ENCODE results near the gene RNASEH2A. TPM values are rescaled to one million over a fixed set of nuclear protein-coding genes. Genes with fewer than 3 reads are reported as not detected.
A peak's percentile ranks its signal among the peaks of the same experiment; 100 is the strongest.

The RNASEH2A gene
- total RNA-seq, 1 donor from 2014 or later = 37.4 TPM

DNA sequence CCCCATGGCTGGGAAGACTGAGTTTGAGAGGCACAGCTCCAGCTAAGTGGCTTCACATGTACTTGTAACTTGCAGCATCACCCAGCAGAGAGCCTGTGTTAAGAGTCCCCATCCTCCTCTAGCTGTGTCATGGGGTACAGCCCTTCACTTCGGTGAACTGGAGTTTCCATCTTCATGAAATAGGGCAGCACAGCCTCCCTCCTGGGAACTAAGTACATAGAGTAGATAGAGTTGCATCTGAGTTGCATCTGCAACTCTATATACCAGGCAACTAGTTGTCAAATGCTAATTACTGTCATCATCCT lies 6.0 kb upstream of the RNASEH2A start:
- peaks cover 3% of the 10 kb centered on the region for H3K27me3 Mint-ChIP-seq
- peaks cover 6% of the 10 kb centered on the region for H3K36me3 Mint-ChIP-seq (ENCODE audit: insufficient read depth)
- peaks cover 14% of the 10 kb centered on the region for H3K4me1 Mint-ChIP-seq (ENCODE audit: low read depth)
- H3K4me3 Mint-ChIP-seq (ENCODE audit: low read depth) = peak overlapping the region; percentile 92
- H3K27ac Mint-ChIP-seq = no peak overlapping the region
- TF ChIP-seq, protein P1, sequence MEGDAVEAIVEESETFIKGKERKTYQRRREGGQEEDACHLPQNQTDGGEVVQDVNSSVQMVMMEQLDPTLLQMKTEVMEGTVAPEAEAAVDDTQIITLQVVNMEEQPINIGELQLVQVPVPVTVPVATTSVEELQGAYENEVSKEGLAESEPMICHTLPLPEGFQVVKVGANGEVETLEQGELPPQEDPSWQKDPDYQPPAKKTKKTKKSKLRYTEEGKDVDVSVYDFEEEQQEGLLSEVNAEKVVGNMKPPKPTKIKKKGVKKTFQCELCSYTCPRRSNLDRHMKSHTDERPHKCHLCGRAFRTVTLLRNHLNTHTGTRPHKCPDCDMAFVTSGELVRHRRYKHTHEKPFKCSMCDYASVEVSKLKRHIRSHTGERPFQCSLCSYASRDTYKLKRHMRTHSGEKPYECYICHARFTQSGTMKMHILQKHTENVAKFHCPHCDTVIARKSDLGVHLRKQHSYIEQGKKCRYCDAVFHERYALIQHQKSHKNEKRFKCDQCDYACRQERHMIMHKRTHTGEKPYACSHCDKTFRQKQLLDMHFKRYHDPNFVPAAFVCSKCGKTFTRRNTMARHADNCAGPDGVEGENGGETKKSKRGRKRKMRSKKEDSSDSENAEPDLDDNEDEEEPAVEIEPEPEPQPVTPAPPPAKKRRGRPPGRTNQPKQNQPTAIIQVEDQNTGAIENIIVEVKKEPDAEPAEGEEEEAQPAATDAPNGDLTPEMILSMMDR (IDR thresholded peaks at IDR 0.05; ENCODE audit: unreplicated experiment) = no peak
- DNase-seq (ENCODE audit: low spot score, unreplicated experiment) = no peak
- no peaks in the 10 kb centered on the region for H3K9me3 Mint-ChIP-seq (ENCODE audit: low read depth)

DNA sequence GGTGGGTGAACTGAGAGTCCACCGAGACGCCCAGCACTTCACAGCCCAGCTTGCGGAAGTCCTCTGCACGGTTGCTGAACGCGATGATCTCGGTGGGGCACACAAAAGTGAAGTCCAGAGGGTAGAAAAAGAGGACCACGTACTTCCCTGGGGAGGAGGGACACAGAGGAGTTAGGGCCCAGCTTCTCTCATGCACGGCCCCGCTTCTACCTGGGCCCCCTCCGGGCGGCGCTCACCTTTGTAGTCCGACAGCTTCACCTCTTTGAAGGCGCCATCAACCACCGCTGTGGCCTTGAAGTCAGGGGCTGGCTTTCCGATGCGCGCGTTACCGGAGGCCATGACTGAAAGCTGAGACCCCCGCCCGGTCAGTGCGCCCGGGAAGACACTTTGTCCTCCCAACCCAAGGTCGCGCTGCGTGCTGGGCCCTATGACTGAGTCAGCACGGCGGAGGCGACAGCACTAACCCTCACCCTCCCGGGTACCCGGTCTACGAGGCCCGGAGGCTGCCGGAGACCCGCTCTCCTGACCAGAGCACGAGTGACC lies 5.4 kb upstream of the RNASEH2A start:
- Mint-ChIP-seq H3K27me3 (peaks cover 3% of the 10 kb centered on the region), H3K4me1 (ENCODE audit: low read depth) (peaks cover 15% of the 10 kb centered on the region), H3K27ac (peak overlapping the region; percentile 94), H3K9me3 (ENCODE audit: low read depth) (no peaks in the 10 kb centered on the region), H3K36me3 (ENCODE audit: insufficient read depth) (peaks cover 6% of the 10 kb centered on the region), H3K4me3 (ENCODE audit: low read depth) (peak overlapping the region; percentile 92)
- TF ChIP-seq, protein P1 (IDR thresholded peaks at IDR 0.05; ENCODE audit: unreplicated experiment) = no peak
- no peak for DNase-seq (ENCODE audit: low spot score, unreplicated experiment)

DNA sequence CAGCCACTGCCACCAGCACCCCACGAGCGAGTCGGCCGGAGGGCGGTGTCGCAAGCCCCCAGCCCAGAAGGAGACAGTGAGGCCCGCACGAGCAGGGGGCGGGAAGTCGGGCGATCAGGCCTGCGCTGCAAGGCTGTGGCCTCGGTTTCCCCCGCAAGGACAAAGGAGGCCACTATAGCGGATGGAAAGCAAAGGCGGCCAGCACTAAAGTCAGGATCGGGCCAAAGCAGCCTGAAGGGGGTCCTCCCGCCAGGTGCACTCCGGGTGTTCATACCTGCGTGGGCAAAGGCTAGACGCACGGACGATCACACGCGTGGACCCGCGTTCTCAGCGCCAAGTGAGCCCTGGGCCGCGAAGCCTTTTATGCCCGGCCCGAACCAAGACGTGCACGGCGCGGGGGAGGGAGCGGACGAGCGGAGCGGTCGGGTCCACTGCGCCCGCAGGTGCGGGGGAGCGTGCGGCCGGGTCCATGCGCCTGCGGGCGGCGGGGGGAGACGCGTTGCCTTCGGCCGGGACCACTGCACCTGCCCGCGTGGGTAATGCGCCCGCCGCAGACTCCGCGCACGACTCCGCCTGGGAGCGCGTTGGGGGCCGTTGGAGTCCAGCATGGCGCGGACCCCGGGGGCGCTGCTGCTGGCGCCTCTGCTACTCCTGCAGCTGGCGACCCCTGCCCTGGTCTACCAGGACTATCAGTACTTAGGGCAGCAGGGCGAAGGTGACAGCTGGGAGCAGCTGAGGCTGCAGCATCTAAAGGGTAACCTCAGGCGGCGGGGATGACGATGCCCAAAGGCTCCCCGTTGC lies 4.7 kb upstream of the RNASEH2A start, which contains the start of the genes PRDX2 and THSD8:
TSS of gene PRDX2 (minus strand) at position 335 of the 801 bp plus-strand sequence. CDS start 539 bp downstream, outside the sequence.
TSS of gene THSD8 (plus strand) at position 604 of the 801 bp plus-strand sequence. CDS start at position 607, 3 bp downstream.
- peak; percentile 84 for DNase-seq (ENCODE audit: low spot score, unreplicated experiment)
- Mint-ChIP-seq H3K27me3 (peaks cover 3% of the 10 kb centered on the region), H3K36me3 (ENCODE audit: insufficient read depth) (peaks cover 4% of the 10 kb centered on the region), H3K27ac (peak within 1 kb of the TSS; percentile 94), H3K4me3 (ENCODE audit: low read depth) (peak within 1 kb of the TSS; percentile 92), H3K9me3 (ENCODE audit: low read depth) (no peaks in the 10 kb centered on the region), H3K4me1 (ENCODE audit: low read depth) (peaks cover 20% of the 10 kb centered on the region)
- TF ChIP-seq, protein P1 (IDR thresholded peaks at IDR 0.05; ENCODE audit: unreplicated experiment) = no peak

DNA sequence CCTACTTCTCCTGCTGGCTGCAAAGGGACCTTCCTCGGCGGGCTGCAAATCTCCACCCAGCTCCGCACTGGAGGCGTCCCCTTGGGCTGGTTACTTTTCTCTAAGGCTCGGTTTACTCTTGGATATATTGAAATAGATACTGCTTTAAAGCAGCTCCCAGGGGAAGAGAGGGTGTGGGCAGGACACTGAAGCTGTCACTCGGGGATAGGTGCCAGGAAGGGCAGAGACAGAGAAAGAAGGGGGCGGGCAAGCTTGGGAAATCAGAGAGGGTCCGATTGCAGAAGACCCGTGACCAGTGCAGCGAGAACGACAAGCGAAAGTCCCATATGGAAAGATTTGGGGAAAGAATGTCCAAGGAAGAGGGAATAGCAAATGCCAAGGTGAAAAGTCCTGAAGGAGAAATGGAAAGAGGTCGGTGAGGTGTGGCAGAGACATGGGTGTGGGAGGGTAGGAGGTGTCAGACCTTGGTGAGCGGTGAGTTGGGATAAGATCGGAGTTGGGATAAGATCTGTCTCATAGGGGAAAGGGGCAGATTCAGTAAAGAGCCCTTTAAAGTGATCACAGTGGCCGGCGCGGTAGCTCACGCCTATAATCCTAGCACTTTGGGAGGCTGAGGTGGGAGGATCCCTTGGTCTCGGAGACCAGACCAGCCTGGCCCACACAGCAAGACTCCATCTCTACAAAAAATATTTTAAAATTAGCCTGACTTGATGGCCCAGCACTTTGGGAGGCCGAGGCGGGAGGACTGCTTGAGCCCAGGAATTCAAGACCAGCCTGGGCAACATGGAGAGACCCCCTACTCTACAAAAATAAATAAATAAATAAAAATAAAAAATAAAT lies 3.9 kb upstream of the RNASEH2A start:
- no peaks in the 10 kb centered on the region for H3K9me3 Mint-ChIP-seq (ENCODE audit: low read depth)
- peak overlapping the region; percentile 33 for H3K27ac Mint-ChIP-seq
- peaks cover 3% of the 10 kb centered on the region for H3K27me3 Mint-ChIP-seq
- peaks cover 25% of the 10 kb centered on the region for H3K4me1 Mint-ChIP-seq (ENCODE audit: low read depth)
- no peak for DNase-seq (ENCODE audit: low spot score, unreplicated experiment)
- peaks cover 4% of the 10 kb centered on the region for H3K36me3 Mint-ChIP-seq (ENCODE audit: insufficient read depth)
- TF ChIP-seq, protein P1 (IDR thresholded peaks at IDR 0.05; ENCODE audit: unreplicated experiment) = no peak
- peak overlapping the region; percentile 92 for H3K4me3 Mint-ChIP-seq (ENCODE audit: low read depth)

DNA sequence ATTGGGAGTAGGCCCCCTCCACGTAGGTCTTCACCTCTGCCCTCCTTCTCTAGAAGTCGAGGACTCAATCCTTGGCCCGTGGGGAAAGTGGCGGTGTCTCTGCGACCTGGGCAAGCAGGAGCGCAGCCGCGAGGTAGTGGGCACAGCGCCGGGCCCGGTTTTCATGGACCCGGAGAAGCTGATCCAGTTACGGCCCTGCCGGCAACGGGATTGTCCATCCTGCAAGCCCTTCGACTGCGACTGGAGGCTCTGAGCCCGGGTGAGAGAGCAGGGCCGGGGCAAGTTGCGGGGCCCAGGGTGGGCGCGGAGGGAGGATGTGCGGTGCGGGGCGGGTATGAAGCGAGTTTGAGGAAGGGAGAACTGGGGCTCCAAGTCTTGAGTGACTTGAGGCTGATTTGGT lies 2.3 kb upstream of the RNASEH2A start:
- TF ChIP-seq, protein P1 (IDR thresholded peaks at IDR 0.05; ENCODE audit: unreplicated experiment) = no peak
- Mint-ChIP-seq H3K4me3 (ENCODE audit: low read depth) (peak overlapping the region; percentile 19), H3K27me3 (peaks cover 3% of the 10 kb centered on the region), H3K4me1 (ENCODE audit: low read depth) (peaks cover 25% of the 10 kb centered on the region), H3K27ac (no peak overlapping the region), H3K36me3 (ENCODE audit: insufficient read depth) (peaks cover 4% of the 10 kb centered on the region), H3K9me3 (ENCODE audit: low read depth) (no peaks in the 10 kb centered on the region)
- no peak for DNase-seq (ENCODE audit: low spot score, unreplicated experiment)

Data from progenitor cell of endocrine pancreas (in vitro differentiated cells).